PFSK-1 (cell line): Measurements from ENCODE around the gene PPP3CA.

Source experiments
- FOXP2 ChIP-seq: optimal IDR thresholded peaks from 2 replicates; pipeline ENCODE3; 2011; ENCODE audit warnings: borderline replicate concordance, control low read depth, inconsistent platforms; ENCODE audit not compliant: insufficient read depth; ENCODE audit errors: extremely low read length, extremely low read depth
- POLR2AphosphoS5 ChIP-seq: IDR thresholded peaks from 2 replicates; pipeline ENCODE4 v1.6.1; 2012; ENCODE audit warnings: low read depth, mild to moderate bottlenecking, control low read depth, low read length, moderate library complexity
- SIN3A ChIP-seq: IDR thresholded peaks from 2 replicates; pipeline ENCODE4 v1.6.1; 2012; ENCODE audit warnings: mild to moderate bottlenecking, low read length, moderate library complexity, borderline replicate concordance; ENCODE audit not compliant: insufficient read depth
- TAF1 ChIP-seq: IDR thresholded peaks from 2 replicates; pipeline ENCODE4 v1.6.1; 2012; ENCODE audit warnings: low read length, control low read depth, borderline replicate concordance; ENCODE audit not compliant: insufficient read depth
- TF ChIP-seq, protein P1 (sequence below), 2 experiments: IDR thresholded peaks; 2 replicates each; pipeline versions ENCODE4 v1.6.1 to v1.8.0; 2011 to 2012; ENCODE audit warnings: low read depth in 2 of 2, low read length in 2 of 2, control low read depth in 1 of 2, inconsistent platforms in 1 of 2, mild to moderate bottlenecking in 1 of 2, moderate library complexity in 1 of 2; ENCODE audit not compliant: insufficient read depth in 1 of 2

The PPP3CA gene

DNA sequence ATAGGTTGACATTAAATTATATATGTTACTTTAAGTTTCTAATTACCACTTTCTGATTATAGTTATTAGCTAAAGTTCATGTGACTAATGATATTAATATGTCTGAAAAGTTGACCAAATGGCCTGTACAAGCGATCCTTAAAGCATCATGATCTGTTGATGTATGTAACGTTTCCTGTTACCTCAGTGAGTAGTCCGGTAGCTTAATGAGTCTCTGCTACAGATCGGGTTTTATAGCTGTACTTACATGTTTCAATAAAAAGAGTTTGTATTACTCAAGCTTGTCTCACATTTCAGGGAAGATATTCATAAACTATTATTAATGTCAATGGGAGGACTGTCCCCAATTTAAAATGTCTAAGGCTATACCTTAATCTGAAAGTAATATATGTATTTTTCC lies 246.3 kb downstream of the PPP3CA start:
- TF ChIP-seq, protein P1, sequence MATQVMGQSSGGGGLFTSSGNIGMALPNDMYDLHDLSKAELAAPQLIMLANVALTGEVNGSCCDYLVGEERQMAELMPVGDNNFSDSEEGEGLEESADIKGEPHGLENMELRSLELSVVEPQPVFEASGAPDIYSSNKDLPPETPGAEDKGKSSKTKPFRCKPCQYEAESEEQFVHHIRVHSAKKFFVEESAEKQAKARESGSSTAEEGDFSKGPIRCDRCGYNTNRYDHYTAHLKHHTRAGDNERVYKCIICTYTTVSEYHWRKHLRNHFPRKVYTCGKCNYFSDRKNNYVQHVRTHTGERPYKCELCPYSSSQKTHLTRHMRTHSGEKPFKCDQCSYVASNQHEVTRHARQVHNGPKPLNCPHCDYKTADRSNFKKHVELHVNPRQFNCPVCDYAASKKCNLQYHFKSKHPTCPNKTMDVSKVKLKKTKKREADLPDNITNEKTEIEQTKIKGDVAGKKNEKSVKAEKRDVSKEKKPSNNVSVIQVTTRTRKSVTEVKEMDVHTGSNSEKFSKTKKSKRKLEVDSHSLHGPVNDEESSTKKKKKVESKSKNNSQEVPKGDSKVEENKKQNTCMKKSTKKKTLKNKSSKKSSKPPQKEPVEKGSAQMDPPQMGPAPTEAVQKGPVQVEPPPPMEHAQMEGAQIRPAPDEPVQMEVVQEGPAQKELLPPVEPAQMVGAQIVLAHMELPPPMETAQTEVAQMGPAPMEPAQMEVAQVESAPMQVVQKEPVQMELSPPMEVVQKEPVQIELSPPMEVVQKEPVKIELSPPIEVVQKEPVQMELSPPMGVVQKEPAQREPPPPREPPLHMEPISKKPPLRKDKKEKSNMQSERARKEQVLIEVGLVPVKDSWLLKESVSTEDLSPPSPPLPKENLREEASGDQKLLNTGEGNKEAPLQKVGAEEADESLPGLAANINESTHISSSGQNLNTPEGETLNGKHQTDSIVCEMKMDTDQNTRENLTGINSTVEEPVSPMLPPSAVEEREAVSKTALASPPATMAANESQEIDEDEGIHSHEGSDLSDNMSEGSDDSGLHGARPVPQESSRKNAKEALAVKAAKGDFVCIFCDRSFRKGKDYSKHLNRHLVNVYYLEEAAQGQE (IDR thresholded peaks at IDR 0.05; ENCODE audit: insufficient read depth in 1 of 2, low read depth in 2 of 2, low read length in 2 of 2): no peak
- no peak for TF ChIP-seq POLR2AphosphoS5
- TF ChIP-seq FOXP2: no peak
- TF ChIP-seq SIN3A: no peak
- TF ChIP-seq TAF1: no peak

DNA sequence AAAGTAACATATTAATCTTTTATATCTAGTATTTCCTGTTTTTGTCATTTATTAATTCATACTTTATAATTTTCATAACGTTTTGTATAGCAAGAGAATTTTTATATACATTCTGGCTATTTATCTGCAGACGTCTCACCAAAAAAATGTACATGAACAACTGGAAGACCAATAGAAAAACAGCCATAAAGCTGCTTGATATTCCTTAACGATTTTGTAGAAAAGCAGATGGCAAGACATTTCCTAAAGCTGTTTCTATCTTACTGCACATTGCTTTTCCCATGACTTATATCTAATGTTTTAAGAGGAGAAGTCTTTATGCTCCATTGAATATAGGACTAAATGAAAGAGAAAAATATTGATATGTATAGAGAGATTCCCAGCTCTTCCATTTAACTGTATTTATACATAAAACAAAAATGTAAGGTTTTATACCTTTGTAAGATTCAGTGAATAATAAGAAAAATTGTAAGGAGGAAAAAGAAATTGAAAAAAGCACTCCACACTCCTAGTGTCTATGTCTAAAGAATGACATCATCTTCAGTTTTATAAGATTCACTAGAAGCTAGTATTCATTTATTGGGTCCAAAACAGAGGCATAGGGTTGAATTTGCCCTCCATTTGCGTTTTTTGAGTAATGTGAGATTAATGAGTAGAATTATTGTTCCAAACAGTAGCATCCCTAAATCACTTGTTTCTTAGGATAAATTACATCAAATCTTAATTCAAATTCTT lies 248.5 kb downstream of the PPP3CA start:
- TF ChIP-seq TAF1: no peak
- no peak for TF ChIP-seq POLR2AphosphoS5
- TF ChIP-seq FOXP2: no peak
- TF ChIP-seq SIN3A: no peak
- TF ChIP-seq, protein P1 (IDR thresholded peaks at IDR 0.05; ENCODE audit: insufficient read depth in 1 of 2, low read depth in 2 of 2, low read length in 2 of 2): no peak

GRCh38 chr4:101089168-101089567 lies 258.2 kb downstream of the PPP3CA start:
- TF ChIP-seq FOXP2 (no peak), POLR2AphosphoS5 (no peak)
- TF ChIP-seq, protein P1 (IDR thresholded peaks at IDR 0.05; ENCODE audit: insufficient read depth in 1 of 2, low read depth in 2 of 2, low read length in 2 of 2): no peak

DNA sequence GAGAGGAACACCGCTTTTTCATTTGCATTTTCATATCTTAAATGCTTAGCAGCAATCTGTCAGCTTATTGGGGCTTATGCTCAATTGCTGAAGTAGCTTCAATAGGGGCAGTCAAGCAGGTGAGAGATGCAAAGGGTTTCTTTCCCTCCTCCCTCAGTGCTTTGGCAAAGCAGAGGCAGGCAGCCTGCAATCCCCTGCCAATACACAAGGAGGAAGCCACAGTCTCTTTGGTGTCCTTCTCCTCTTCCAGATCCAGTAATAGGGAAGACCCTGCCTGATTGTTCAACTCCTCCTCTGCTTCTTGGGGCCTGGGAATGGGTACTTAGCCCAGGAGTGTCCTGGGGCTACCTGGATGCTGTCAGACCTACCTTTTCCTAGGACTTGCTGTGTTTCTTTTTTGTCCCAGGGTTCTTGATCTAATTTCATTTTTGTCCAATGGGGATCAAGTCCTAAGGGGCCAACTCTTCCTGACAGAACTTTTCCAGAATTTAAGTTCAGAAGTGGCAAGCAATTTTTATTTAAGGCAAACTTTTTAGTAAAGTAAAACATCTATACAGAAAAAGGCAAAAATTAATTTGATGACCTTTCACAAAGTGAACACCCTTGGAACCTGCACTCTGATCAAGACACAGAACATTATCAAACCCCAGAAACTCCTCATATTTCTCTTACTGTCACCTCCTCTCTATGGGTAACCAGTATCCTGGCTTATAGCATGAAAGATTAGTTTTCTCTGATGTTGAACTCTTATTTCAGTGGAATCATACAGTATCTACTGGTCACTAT lies 260.3 kb downstream of the PPP3CA start:
- TF ChIP-seq TAF1: no peak
- TF ChIP-seq, protein P1 (IDR thresholded peaks at IDR 0.05; ENCODE audit: insufficient read depth in 1 of 2, low read depth in 2 of 2, low read length in 2 of 2): no peak
- TF ChIP-seq SIN3A: no peak
- no peak for TF ChIP-seq FOXP2
- TF ChIP-seq POLR2AphosphoS5: no peak
